Measurements from ENCODE around the gene KNDC1.

DNA sequence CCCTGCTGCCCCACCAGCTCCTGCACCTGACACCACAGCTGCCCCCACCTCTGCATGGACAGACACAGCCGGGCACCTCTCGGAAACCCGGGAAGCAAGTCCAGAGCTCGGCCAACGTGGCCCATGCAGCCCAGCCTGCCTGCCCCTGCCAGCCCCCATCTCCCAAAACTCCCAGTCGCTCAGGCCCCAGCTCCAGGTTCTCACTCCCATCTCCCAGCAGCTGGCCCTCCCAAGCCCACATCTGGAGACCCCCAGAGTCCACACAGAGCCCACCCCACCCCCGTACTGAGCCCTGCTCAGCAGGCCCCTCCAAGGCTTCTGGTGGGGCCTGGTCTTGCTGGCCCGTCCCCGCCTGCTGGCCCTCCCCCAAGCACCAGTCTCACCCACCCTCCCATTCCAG lies 37.8 kb downstream of the KNDC1 start:
- TF ChIP-seq SUZ12 (IDR thresholded peaks at IDR 0.05; ENCODE audit: extremely low read depth, insufficient read depth, insufficient read length), result no peak
- no peak for TF ChIP-seq YY1 (IDR thresholded peaks at IDR 0.05; ENCODE audit: insufficient read depth, insufficient read length)
